Bronchial epithelial cell (primary cell): ENCODE data around the gene PYURF. TPM values are rescaled to one million over a fixed set of nuclear protein-coding genes. Genes with fewer than 3 reads are reported as not detected.
A peak's percentile ranks its signal among the peaks of the same experiment; 100 is the strongest.

Experiments used
- DNase-seq: peaks from one replicate; pipeline ENCODE4 v3.0.0-alpha.2; 2010; ENCODE audit warnings: low read depth
- FAIRE-seq: peaks from 2 replicates; lab custom pipeline; 2011; peaks lifted over from hg19 to GRCh38; lab: Jason Lieb, UNC
- H3K27me3 ChIP-seq: 2 replicates; pipeline ENCODE4 v1.5.1; 2011; ENCODE audit warnings: low read length; ENCODE audit not compliant: control insufficient read depth, insufficient read depth
- H3K36me3 ChIP-seq: 2 replicates; pipeline ENCODE4 v1.5.1; 2011; ENCODE audit warnings: low read length; ENCODE audit not compliant: control insufficient read depth, insufficient read depth
- H3K4me3 ChIP-seq: 2 replicates; pipeline ENCODE4 v1.5.1; 2011; ENCODE audit warnings: mild to moderate bottlenecking, low read depth, low read length, control low read depth
- CTCF ChIP-seq: IDR thresholded peaks from 2 replicates; pipeline ENCODE4 v1.5.1; 2011; ENCODE audit warnings: mild to moderate bottlenecking, moderate library complexity, low read length, control low read depth, inconsistent platforms; ENCODE audit not compliant: insufficient read depth, severe bottlenecking
- total RNA-seq: library from RNA; depleted of rRNA; stranded (reverse); fragments of >200 nt; gene quantifications from 2 replicates; pipeline ENCODE4 v1.2.1, GENCODE V29; 2014

Gene PYURF
- total RNA-seq, 1 donor from 2014 or later: 53.2 TPM

- no peak overlapping the region for H3K4me3 ChIP-seq
- DNase-seq (no peak), FAIRE-seq (no peak)
- no peaks in the 10 kb centered on the region for H3K36me3 ChIP-seq
- H3K27me3 ChIP-seq: no peaks in the 10 kb centered on the region
- no peak for TF ChIP-seq CTCF
Measured at GRCh38 chr4:88528861-88529260, 5.3 kb upstream of the PYURF start.

GRCh38 chr4:88527787-88528186 is 4.2 kb upstream of the PYURF start:
- no peak overlapping the region for H3K4me3 ChIP-seq
- no peaks in the 10 kb centered on the region for H3K27me3 ChIP-seq
- H3K36me3 ChIP-seq: no peaks in the 10 kb centered on the region
- no peak for DNase-seq
- no peak for FAIRE-seq
- no peak for TF ChIP-seq CTCF

- no peak for FAIRE-seq
- Histone ChIP-seq H3K36me3 (peaks cover 2% of the 10 kb centered on the region), H3K4me3 (no peak overlapping the region), H3K27me3 (no peaks in the 10 kb centered on the region)
- DNase-seq: peak; percentile 44
- TF ChIP-seq CTCF: no peak
Measured at GRCh38 chr4:88526221-88526815, 2.7 kb upstream of the PYURF start.

- no peak for FAIRE-seq
Measured at GRCh38 chr4:88524171-88524570, 595 bp upstream of the PYURF start.

GRCh38 chr4:88522702-88523324 is 763 bp downstream of the PYURF start:
- no peak for FAIRE-seq
- peak; percentile 37 for DNase-seq
- no peak for TF ChIP-seq CTCF
- Histone ChIP-seq H3K27me3 (no peaks in the 10 kb centered on the region), H3K36me3 (peaks cover 2% of the 10 kb centered on the region), H3K4me3 (peak overlapping the region; percentile 94)

More at GRCh38 chr4:88524171-88524570, 595 bp upstream of the PYURF start:
- no peak for DNase-seq
- no peaks in the 10 kb centered on the region for H3K27me3 ChIP-seq
- peaks cover 2% of the 10 kb centered on the region for H3K36me3 ChIP-seq
- TF ChIP-seq CTCF: no peak
- H3K4me3 ChIP-seq: peak overlapping the region; percentile 94
